ENCODE measurements around the gene FEN1. TPM values are rescaled to one million over a fixed set of nuclear protein-coding genes. Genes with fewer than 3 reads are reported as not detected.

FEN1 gene
- total and polyA plus RNA-seq, 2 of the 13 experiments (the other 11 are each of a cell fraction or from before 2014, with no cell fraction given), result 12.4 to 102 TPM

- TF ChIP-seq ZNF784 (CRISPR knock-in tag; IDR thresholded peaks at IDR 0.05; ENCODE audit: borderline replicate concordance) (no peak), RFX5 (IDR thresholded peaks at IDR 0.05; ENCODE audit: low read depth, low read length) (no peak), DNMT3B (CRISPR knock-in tag; conservative IDR thresholded peaks at IDR 0.05) (no peak), XRCC5 (optimal IDR thresholded peaks at IDR 0.05; ENCODE audit: low read length) (peak; percentile 53), RARG (CRISPR knock-in tag; IDR thresholded peaks at IDR 0.05; ENCODE audit: low read depth) (no peak), TEAD3 (CRISPR knock-in tag; optimal IDR thresholded peaks at IDR 0.05; ENCODE audit: borderline replicate concordance) (no peak), SMC3 (IDR thresholded peaks at IDR 0.05; ENCODE audit: low read length) (no peak), ZNF547 (CRISPR knock-in tag; IDR thresholded peaks at IDR 0.05) (no peak), MXI1 (IDR thresholded peaks at IDR 0.05; ENCODE audit: borderline replicate concordance, low read depth, low read length) (no peak), NR2F1 (CRISPR knock-in tag; IDR thresholded peaks at IDR 0.05) (no peak), ZBTB37 (CRISPR knock-in tag; IDR thresholded peaks at IDR 0.05) (no peak), HIC2 (CRISPR knock-in tag; IDR thresholded peaks at IDR 0.05; ENCODE audit: low read depth) (no peak), GPN1 (CRISPR knock-in tag; IDR thresholded peaks at IDR 0.05; ENCODE audit: borderline replicate concordance) (no peak), ZNF550 (CRISPR knock-in tag; IDR thresholded peaks at IDR 0.05; ENCODE audit: borderline replicate concordance) (no peak), ZNF343 (CRISPR knock-in tag; IDR thresholded peaks at IDR 0.05) (no peak), JUN (CRISPR knock-in tag; IDR thresholded peaks at IDR 0.05) (no peak), PREB (CRISPR knock-in tag; IDR thresholded peaks at IDR 0.05) (no peak), SAP130 (CRISPR knock-in tag; IDR thresholded peaks at IDR 0.05; ENCODE audit: low read depth) (peak; percentile 51), MAFG (CRISPR knock-in tag; IDR thresholded peaks at IDR 0.05) (no peak), GLMP (CRISPR knock-in tag; IDR thresholded peaks at IDR 0.05; ENCODE audit: borderline replicate concordance) (no peak), ARNTL (CRISPR knock-in tag; IDR thresholded peaks at IDR 0.05) (no peak), ZNF160 (CRISPR knock-in tag; IDR thresholded peaks at IDR 0.05) (no peak), POLR2AphosphoS2 (IDR thresholded peaks at IDR 0.05; ENCODE audit: low read depth, low read length) (no peak), ZBTB7B (CRISPR knock-in tag; IDR thresholded peaks at IDR 0.05) (0 out of 2 replicates have a peak, but pooled peaks have one; percentile 14), NFKB2 (CRISPR knock-in tag; IDR thresholded peaks at IDR 0.05; ENCODE audit: borderline replicate concordance) (no peak), TBX3 (IDR thresholded peaks at IDR 0.05; ENCODE audit: borderline replicate concordance) (no peak)
Measured at GRCh38 chr11:61828629-61829407, 36.1 kb downstream of the FEN1 start (continued).
